Measurements from ENCODE around the gene CLDN2. TPM values are rescaled to one million over a fixed set of nuclear protein-coding genes. Genes with fewer than 3 reads are reported as not detected.

The CLDN2 gene
- total and polyA plus RNA-seq, 4 donors, result 0.37 to 25.5 (median 20.7) TPM

DNA sequence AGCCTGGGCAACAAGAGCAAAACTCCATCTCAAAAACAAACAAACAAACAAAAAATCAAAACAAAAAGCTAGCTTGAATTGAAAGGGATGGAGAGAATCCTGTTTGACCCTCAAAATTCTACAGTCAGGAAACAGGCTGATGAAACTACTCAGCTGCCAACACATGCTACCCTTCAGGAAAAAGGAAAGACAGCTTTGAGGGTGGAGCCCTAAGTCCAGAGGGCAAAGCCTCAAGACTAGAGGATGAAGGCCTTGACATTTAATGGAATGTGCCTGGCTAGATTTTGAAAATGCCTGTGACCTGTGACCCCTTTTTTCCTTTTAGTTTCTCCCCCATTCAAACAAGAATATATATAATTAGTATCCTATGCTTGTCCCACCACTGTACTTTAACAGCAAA is 52.7 kb downstream of the CLDN2 start (continued):
- TF ChIP-seq, protein P1, sequence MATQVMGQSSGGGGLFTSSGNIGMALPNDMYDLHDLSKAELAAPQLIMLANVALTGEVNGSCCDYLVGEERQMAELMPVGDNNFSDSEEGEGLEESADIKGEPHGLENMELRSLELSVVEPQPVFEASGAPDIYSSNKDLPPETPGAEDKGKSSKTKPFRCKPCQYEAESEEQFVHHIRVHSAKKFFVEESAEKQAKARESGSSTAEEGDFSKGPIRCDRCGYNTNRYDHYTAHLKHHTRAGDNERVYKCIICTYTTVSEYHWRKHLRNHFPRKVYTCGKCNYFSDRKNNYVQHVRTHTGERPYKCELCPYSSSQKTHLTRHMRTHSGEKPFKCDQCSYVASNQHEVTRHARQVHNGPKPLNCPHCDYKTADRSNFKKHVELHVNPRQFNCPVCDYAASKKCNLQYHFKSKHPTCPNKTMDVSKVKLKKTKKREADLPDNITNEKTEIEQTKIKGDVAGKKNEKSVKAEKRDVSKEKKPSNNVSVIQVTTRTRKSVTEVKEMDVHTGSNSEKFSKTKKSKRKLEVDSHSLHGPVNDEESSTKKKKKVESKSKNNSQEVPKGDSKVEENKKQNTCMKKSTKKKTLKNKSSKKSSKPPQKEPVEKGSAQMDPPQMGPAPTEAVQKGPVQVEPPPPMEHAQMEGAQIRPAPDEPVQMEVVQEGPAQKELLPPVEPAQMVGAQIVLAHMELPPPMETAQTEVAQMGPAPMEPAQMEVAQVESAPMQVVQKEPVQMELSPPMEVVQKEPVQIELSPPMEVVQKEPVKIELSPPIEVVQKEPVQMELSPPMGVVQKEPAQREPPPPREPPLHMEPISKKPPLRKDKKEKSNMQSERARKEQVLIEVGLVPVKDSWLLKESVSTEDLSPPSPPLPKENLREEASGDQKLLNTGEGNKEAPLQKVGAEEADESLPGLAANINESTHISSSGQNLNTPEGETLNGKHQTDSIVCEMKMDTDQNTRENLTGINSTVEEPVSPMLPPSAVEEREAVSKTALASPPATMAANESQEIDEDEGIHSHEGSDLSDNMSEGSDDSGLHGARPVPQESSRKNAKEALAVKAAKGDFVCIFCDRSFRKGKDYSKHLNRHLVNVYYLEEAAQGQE (IDR thresholded peaks at IDR 0.05), result no peak

DNA sequence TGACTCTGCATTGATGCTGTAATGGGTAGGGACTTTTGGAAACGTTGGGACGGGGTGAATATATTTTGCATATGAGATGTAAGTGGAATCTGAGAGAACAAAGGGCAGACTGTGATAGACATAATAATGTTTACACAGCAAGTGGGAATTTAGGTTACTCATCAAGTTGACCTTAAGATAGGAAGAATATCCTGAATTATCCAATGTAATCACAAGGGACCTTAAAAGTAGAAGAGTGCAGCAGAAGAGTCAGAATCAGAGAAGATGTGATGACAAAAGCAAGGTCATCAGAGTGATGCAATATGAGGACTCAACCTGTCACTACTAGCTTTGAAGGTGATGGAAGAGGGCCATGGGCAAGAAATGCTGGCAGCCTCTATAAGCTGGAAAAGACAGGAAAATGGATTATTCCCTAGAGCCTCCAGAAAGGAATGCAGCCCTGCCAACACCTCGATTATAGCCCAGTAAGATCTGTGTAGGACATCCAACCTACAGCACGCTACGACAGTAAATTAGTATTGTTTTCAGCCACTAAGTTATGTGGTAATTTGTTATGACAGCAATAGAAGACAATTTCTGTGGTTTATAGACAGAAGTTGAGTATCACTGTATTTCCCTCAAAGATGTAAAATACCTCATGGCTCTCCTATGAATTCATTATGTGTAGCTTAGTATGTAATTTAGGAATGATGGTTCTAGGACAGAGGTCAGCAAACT is 53.4 kb downstream of the CLDN2 start:
- Histone ChIP-seq H3K4me1 (ENCODE audit: control insufficient read depth in 4 of 4, insufficient read depth in 4 of 4, low read length in 3 of 4) (peaks cover 0 to 3% (median 0%) of the 10 kb centered on the region in 4 donors), H3K27me3 (ENCODE audit: control insufficient read depth in 4 of 4, insufficient read depth in 4 of 4, low read length in 3 of 4) (no peaks in the 10 kb centered on the region), H3K4me3 (ENCODE audit: low read depth in 1 of 3, low read length in 3 of 3) (no peak overlapping the region), H3K9me3 (ENCODE audit: control insufficient read depth in 4 of 4, low read length in 3 of 4) (no peaks in the 10 kb centered on the region), H3K9ac (ENCODE audit: low read depth in 1 of 2, low read length in 2 of 2) (no peak overlapping the region), H3K36me3 (ENCODE audit: control insufficient read depth in 4 of 4, insufficient read depth in 3 of 4, low read depth in 1 of 4, low read length in 3 of 4) (no peaks in the 10 kb centered on the region), H3K27ac (ENCODE audit: low read depth in 1 of 2, low read length in 2 of 2) (no peak overlapping the region)
- no peak for DNase-seq (ENCODE audit: low spot score)
- TF ChIP-seq HNF4A (conservative IDR thresholded peaks at IDR 0.05) (no peak), NR2F2 (IDR thresholded peaks at IDR 0.05) (no peak), TAF1 (conservative IDR thresholded peaks at IDR 0.05) (no peak), FOXA1 (IDR thresholded peaks at IDR 0.05) (no peak), RAD21 (IDR thresholded peaks at IDR 0.05) (no peak), GABPA (IDR thresholded peaks at IDR 0.05 in 1 of 2, conservative IDR thresholded peaks at IDR 0.05 in 1 of 2) (no peak), YY1 (IDR thresholded peaks at IDR 0.05) (no peak), JUND (IDR thresholded peaks at IDR 0.05) (no peak), FOXA2 (IDR thresholded peaks at IDR 0.05) (no peak), HNF4G (IDR thresholded peaks at IDR 0.05) (no peak)
- TF ChIP-seq, protein P2, sequence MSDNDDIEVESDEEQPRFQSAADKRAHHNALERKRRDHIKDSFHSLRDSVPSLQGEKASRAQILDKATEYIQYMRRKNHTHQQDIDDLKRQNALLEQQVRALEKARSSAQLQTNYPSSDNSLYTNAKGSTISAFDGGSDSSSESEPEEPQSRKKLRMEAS (IDR thresholded peaks at IDR 0.05), result no peak
- TF ChIP-seq, protein P3, sequence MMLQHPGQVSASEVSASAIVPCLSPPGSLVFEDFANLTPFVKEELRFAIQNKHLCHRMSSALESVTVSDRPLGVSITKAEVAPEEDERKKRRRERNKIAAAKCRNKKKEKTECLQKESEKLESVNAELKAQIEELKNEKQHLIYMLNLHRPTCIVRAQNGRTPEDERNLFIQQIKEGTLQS (IDR thresholded peaks at IDR 0.05), result no peak
- 79% methylated on average over 5 of the region's 5 CpGs for WGBS

DNA sequence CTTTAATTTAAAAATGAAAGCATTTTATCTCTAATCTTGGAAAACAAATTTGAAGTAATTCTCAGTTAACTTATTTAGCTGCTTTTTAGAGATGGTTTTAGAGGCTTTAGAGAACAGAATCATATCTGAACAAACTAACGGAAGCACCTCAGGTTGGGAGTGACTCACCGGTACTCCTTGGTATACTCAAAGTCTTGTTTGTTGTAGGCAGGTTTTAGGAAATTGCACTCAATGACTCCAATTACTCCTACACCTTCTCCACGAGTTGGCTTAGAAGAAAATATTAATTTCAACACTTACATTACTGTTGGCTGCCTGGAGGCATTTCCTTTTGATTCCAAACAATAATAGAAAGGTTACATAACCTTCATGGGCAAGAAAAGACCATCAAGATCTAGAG is 56.2 kb downstream of the CLDN2 start:
- Histone ChIP-seq H3K4me3 (ENCODE audit: low read depth in 1 of 3, low read length in 3 of 3) (no peak overlapping the region), H3K27ac (ENCODE audit: low read depth in 1 of 2, low read length in 2 of 2) (no peak overlapping the region), H3K4me1 (ENCODE audit: control insufficient read depth in 4 of 4, insufficient read depth in 4 of 4, low read length in 3 of 4) (peaks cover 0 to 13% (median 3%) of the 10 kb centered on the region in 4 donors), H3K36me3 (ENCODE audit: control insufficient read depth in 4 of 4, insufficient read depth in 3 of 4, low read depth in 1 of 4, low read length in 3 of 4) (no peaks in the 10 kb centered on the region), H3K27me3 (ENCODE audit: control insufficient read depth in 4 of 4, insufficient read depth in 4 of 4, low read length in 3 of 4) (no peaks in the 10 kb centered on the region), H3K9ac (ENCODE audit: low read depth in 1 of 2, low read length in 2 of 2) (no peak overlapping the region), H3K9me3 (ENCODE audit: control insufficient read depth in 4 of 4, low read length in 3 of 4) (no peaks in the 10 kb centered on the region)
- DNase-seq (ENCODE audit: low spot score), result no peak
- WGBS, result 92% methylated on average over 3 of the region's 3 CpGs
- TF ChIP-seq JUND (IDR thresholded peaks at IDR 0.05), result no peak
- TF ChIP-seq, protein P2 (IDR thresholded peaks at IDR 0.05), result no peak
- TF ChIP-seq, protein P1 (IDR thresholded peaks at IDR 0.05), result no peak
- TF ChIP-seq SP1 (IDR thresholded peaks at IDR 0.05), result no peak
- TF ChIP-seq RAD21 (IDR thresholded peaks at IDR 0.05), result no peak
- TF ChIP-seq FOXA1 (IDR thresholded peaks at IDR 0.05), result no peak
- TF ChIP-seq HNF4G (IDR thresholded peaks at IDR 0.05), result no peak
- TF ChIP-seq HNF4A (conservative IDR thresholded peaks at IDR 0.05), result no peak

Data from liver (tissue), 9 donors.